Activated CD4-positive, alpha-beta memory T cell treated with anti-CD3 and anti-CD28 coated beads for 36 hours (primary cell): Measurements from ENCODE around the gene CAPZA1. TPM values are rescaled to one million over a fixed set of nuclear protein-coding genes. Genes with fewer than 3 reads are reported as not detected.
A peak's percentile ranks its signal among the peaks of the same experiment; 100 is the strongest.

Source experiments
- CTCF ChIA-PET: fragments of 350-600 bp; sonication (Branson Sonifier 250); formaldehyde crosslinking; loops from one replicate; lab custom pipeline; 2021; ENCODE audit warnings: antibody characterized with exemption, inconsistent platforms; lab: Charles Lee
- POLR2A ChIA-PET: fragments of 350-600 bp; sonication (Branson Sonifier 250); formaldehyde crosslinking; loops from one replicate; lab custom pipeline; 2021; ENCODE audit warnings: antibody characterized with exemption; lab: Charles Lee
- DNase-seq: peaks from one replicate; pipeline ENCODE4 v3.0.0-alpha.2; 2020
- H3K27ac Mint-ChIP-seq: one replicate; pipeline ENCODE4 v1.8.0; 2021; ENCODE audit warnings: mixed read lengths
- H3K27me3 Mint-ChIP-seq: one replicate; pipeline ENCODE4 v1.8.0; 2021; ENCODE audit warnings: mixed read lengths
- H3K36me3 Mint-ChIP-seq: one replicate; pipeline ENCODE4 v1.8.0; 2021; ENCODE audit warnings: mixed read lengths
- H3K4me1 Mint-ChIP-seq: one replicate; pipeline ENCODE4 v1.8.0; 2021; ENCODE audit warnings: low read depth, mixed read lengths
- H3K4me3 Mint-ChIP-seq: one replicate; pipeline ENCODE4 v1.8.0; 2021; ENCODE audit warnings: mild to moderate bottlenecking, mixed read lengths
- H3K9me3 Mint-ChIP-seq: one replicate; pipeline ENCODE4 v1.8.0; 2021; ENCODE audit warnings: mixed read lengths
- intact Hi-C: fragments of 100-400 bp; cut with micrococcal nuclease; formaldehyde crosslinking; loops from one replicate; pipeline ENCODE4 v1.15.1; 2023
- total RNA-seq, 2 experiments: library from RNA; stranded (reverse); gene quantifications; one replicate each; pipeline ENCODE4 v1.2.3, GENCODE V29; 2021

The CAPZA1 gene
- total RNA-seq, 2 experiments from 2014 or later, result 261 to 274 TPM

DNA sequence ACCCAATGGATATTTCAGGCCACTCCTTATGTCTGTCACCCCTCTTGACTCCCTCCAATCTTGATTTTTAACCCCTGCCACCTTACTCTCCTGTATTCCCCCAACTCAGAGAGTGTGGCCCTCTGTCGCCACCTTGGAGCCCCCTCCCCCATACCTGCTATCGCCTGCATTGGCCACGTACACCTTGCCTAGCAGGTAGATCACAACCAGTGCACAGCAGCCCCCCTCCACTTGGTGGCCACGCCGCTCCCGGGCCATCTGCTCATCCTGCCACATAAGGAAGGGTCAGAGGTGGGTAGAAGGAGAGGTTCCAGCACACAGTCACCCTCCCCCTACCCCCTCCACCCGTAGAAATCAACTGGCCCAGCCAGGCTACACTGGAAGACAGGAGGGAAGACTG is 92.6 kb downstream of the CAPZA1 start:
- Mint-ChIP-seq H3K4me1 (peaks cover 19% of the 10 kb centered on the region), H3K27me3 (peaks cover 10% of the 10 kb centered on the region), H3K4me3 (no peak overlapping the region), H3K9me3 (no peaks in the 10 kb centered on the region), H3K27ac (no peak overlapping the region), H3K36me3 (no peaks in the 10 kb centered on the region)
- intact Hi-C loops, result loop anchor here (10.0 kb wide), 1 partner anchor 333 kb away; no protein-coding TSS in a partner anchor
- CTCF ChIA-PET, result no interaction called here
- POLR2A ChIA-PET, result interaction anchor here (0.7 kb wide), 1 partner anchor 11 kb away, joined by 3 read pairs; no protein-coding TSS in a partner anchor
- DNase-seq, result no peak

DNA sequence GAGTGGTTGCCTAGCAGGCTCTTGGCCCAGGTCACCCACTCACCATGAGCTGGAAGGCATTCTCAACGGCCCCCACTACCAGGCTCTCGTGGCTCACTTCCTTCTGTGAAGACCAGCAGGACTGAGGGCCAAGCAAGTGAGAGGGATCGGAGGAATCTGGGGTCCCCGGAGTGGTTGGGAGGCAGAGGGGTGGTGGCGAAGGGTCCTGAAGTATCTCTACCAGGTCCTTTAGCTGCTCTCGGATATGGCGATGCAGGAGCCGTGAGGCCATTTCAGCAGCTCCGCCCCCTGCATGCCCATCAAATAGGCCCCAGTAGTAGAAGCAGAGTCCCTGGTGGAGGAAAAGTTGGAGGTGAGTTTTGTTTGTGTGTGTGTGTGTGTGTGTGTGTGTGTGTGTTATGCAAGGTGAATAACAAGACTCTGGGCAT is 93.1 kb downstream of the CAPZA1 start:
- POLR2A ChIA-PET, result interaction anchor here (0.7 kb wide), 1 partner anchor 11 kb away, joined by 3 read pairs; no protein-coding TSS in a partner anchor
- intact Hi-C loops, result loop anchor here (10.0 kb wide), 1 partner anchor 332 kb away; no protein-coding TSS in a partner anchor
- DNase-seq, result no peak
- no peak overlapping the region for H3K4me3 Mint-ChIP-seq
- H3K27me3 Mint-ChIP-seq, result peaks cover 10% of the 10 kb centered on the region
- H3K27ac Mint-ChIP-seq, result no peak overlapping the region
- H3K4me1 Mint-ChIP-seq, result peaks cover 17% of the 10 kb centered on the region
- H3K9me3 Mint-ChIP-seq, result no peaks in the 10 kb centered on the region
- CTCF ChIA-PET, result no interaction called here
- H3K36me3 Mint-ChIP-seq, result no peaks in the 10 kb centered on the region

DNA sequence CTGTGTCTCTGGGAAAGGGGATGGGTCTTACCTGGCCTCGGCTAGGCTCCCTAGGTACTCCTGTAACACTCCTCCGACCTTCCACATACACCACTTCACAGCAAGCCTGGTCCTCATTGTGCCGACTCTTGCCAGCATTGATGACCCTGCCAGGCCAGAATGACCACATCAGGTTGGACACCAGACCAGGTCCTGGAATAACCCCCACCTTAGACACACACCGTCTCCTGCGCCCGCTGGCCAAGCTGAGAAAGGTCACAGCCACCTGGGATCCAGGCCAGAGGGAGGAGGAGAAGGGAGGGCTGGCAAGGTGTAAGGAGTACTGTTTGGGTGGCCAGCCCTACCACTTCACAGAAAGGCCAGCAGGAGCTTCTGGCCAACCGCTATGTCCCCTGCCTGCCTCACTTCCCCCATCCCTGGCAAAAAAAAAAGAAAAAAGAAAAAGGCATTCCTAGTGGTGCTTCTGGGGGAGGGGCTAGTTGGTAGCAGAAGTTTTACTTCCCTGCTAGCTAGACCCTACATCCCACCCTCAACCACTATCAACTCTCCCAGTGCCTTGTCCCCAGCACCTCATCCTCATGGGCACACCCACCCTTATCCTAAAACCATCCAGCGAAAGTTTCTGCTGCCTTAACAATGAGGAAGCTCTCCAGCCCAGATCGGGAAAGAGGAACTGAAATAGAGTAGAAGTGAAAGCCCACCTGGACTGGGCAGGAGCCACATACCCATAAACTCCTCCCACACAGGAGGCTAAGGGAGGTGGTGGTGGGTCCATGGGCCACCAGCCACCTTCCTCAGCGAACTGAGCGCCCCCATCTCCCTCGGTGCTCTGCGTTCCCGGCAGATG is 94.1 kb downstream of the CAPZA1 start:
- Mint-ChIP-seq H3K27me3 (peaks cover 9% of the 10 kb centered on the region), H3K36me3 (no peaks in the 10 kb centered on the region), H3K9me3 (no peaks in the 10 kb centered on the region), H3K27ac (no peak overlapping the region), H3K4me3 (peak overlapping the region; percentile 18), H3K4me1 (peaks cover 19% of the 10 kb centered on the region)
- intact Hi-C loops, result loop anchor here (2.0 to 10.0 kb wide), 2 partner anchors 319 to 331 kb away; no protein-coding TSS in a partner anchor
- ChIA-PET CTCF (interaction anchor here (1.5 to 10.6 kb wide), 6 partner anchors 10 to 359 kb away, joined by 3 to 354 read pairs (median 34); partner anchors contain the start of gene LRIG2), POLR2A (no interaction called here)
- DNase-seq, result no peak

DNA sequence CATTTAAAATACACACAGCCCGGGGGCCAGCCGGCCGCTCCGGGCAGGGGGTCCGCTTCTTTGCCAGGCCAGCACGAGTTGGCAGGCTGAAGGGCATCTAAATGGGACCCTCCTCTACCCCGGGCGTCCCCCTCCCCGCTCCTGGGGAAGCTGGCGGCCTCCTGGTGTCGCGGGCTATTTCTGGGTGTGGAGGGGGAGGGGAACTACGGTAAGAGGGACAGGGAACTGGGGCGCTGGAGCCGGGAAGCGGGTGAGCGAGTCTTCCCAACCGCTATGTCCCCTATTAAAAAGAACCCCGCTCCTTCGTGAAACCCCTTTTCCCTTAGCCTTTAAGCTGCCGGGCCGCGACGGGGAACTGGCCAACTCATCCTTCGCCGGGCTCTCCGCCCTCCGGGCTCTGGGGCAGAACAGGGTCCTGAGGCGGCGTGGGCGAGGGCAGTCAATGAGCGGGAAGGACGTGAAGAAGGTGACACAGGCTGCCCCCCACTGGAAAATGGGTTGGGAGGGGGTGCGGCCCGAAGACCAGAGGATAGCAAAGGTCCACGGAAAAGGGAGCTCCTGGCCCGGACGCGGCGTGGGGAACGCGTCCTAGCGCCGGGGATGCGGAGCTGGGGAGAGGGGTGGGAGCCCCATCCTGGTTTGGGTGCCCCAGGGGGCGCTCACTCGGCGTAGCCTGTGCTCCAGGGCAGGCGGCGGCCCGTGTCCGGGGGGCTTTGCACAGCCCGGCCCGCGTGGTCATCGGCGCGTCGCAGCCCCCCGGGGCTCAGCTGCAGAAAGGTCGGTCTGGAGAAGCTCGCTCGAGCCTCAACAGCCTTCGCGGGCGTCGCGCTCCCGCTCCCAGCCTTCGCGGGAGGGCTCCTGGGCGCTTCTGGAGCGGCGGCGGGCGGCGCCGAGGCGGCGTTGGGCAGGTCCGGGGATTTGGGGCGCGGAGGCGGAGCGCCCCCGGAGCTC is 95.0 kb downstream of the CAPZA1 start:
- DNase-seq, result no peak
- no peaks in the 10 kb centered on the region for H3K36me3 Mint-ChIP-seq
- H3K27me3 Mint-ChIP-seq, result peaks cover 11% of the 10 kb centered on the region
- H3K27ac Mint-ChIP-seq, result no peak overlapping the region
- POLR2A ChIA-PET, result interaction anchor here (1.0 to 2.7 kb wide), 5 partner anchors 9 to 358 kb away, joined by 3 to 11 read pairs (median 6); partner anchors contain the start of genes LRIG2 and ST7L
- no peaks in the 10 kb centered on the region for H3K9me3 Mint-ChIP-seq
- CTCF ChIA-PET, result interaction anchor here (0.7 to 10.6 kb wide), 30 partner anchors 8 to 964 kb away, joined by 3 to 354 read pairs (median 6); partner anchors contain the start of genes CAPZA1, LRIG2, RHOC and ST7L
- peak overlapping the region; percentile 69 for H3K4me3 Mint-ChIP-seq
- intact Hi-C loops, result loop anchor here (1.0 to 10.0 kb wide), 5 partner anchors 9 to 676 kb away; partner anchors contain the start of gene MAGI3
- H3K4me1 Mint-ChIP-seq, result peaks cover 16% of the 10 kb centered on the region

DNA sequence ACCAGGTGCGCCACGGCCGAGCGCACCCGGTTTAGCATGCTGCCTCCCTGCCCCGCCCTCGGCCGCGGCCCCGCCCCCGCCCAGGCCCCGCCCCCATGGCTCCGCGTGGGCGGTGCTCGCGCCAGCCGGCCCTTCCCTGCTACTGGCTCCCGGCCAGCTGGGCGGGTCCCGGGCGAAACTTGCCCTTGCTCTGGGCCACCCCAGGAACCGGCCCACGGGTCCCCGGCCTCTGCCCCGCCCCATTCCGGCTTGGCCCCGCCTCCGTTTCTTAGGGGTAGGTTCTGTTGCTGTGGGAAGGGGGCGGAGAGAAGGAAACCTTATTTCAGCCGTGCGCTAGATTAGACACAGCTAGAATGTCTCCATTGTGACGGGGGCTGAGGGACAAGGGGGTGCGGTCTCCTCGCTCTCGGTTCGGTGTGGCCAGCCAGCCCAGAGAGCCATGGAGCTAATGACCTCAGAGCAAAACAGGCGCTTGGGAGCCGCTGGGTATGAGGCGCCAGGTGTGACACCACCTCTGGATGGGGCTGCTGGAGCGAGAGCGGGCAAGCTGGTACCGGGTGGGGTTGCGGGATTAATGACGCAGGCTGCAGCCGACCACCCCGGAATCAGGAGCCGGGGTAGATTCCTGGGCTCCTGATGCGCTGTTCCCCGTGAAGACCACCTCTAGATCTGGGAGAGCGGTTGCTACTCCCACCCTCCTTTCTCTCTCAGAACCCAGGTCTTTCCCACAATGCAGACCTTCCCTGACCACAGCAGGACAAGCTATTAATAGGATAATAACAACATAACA is 95.8 kb downstream of the CAPZA1 start, which contains the start of gene PPM1J:
Gene PPM1J (minus strand): TSS at position 69 of the 790 bp plus-strand sequence. CDS start 31 bp downstream, at position 38.
- DNase-seq, result peak; percentile 98
- intact Hi-C loops, result loop anchor here (1.0 to 10.0 kb wide), 9 partner anchors 10 to 675 kb away; partner anchors contain the start of genes LRIG2, MAGI3 and SLC16A1
- H3K27me3 Mint-ChIP-seq, result peaks cover 11% of the 10 kb centered on the region
- no peaks in the 10 kb centered on the region for H3K36me3 Mint-ChIP-seq
- H3K27ac Mint-ChIP-seq, result no peak within 1 kb of the TSS
- POLR2A ChIA-PET, result interaction anchor here (1.0 to 2.7 kb wide), 5 partner anchors 8 to 358 kb away, joined by 3 to 11 read pairs (median 6); partner anchors contain the start of genes LRIG2 and ST7L
- no peaks in the 10 kb centered on the region for H3K9me3 Mint-ChIP-seq
- peak within 1 kb of the TSS; percentile 78 for H3K4me3 Mint-ChIP-seq
- H3K4me1 Mint-ChIP-seq, result peaks cover 11% of the 10 kb centered on the region
- CTCF ChIA-PET, result interaction anchor here (0.7 to 10.6 kb wide), 42 partner anchors 7 to 1567 kb away, joined by 3 to 354 read pairs (median 4); partner anchors contain the start of genes CAPZA1, LRIG2, MAGI3 and MOV10

DNA sequence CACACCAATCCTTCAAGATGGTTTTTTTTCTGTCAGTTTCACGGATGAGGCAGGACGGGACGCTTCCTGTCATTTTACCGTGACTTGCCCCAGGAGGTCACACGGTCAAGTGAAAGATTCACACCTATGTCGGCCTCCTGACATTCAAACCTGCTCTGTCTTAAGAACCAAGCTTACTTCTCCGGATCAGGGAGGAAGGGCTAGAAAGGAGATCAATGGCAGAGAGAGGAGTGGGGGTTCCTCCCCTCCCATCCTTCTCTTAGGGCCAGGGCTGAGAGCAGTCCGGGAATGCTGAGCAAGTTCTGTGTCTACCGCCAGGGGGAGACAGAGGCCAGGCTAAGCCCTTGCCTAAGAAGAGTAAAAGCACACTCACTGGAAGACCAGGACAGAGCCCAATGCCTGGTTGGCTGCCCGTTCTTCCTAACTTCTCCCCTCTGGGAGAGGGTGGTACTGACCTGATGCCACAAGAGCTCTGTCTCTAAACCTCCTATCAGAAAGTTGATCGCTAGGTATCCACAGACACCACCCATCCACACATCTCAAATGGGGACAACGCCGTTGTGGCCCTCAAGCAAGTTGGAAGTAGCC is 96.6 kb downstream of the CAPZA1 start:
- intact Hi-C loops, result loop anchor here (1.0 to 10.0 kb wide), 6 partner anchors 88 to 357 kb away; partner anchors contain the start of genes LRIG2 and SLC16A1
- Mint-ChIP-seq H3K27ac (no peak overlapping the region), H3K36me3 (no peaks in the 10 kb centered on the region), H3K9me3 (no peaks in the 10 kb centered on the region), H3K4me1 (peaks cover 11% of the 10 kb centered on the region), H3K27me3 (peaks cover 11% of the 10 kb centered on the region), H3K4me3 (peak overlapping the region; percentile 78)
- DNase-seq, result peak; percentile 86
- POLR2A ChIA-PET, result interaction anchor here (1.0 to 2.7 kb wide), 5 partner anchors 12 to 357 kb away, joined by 3 to 11 read pairs (median 6); partner anchors contain the start of genes LRIG2, SLC16A1 and ST7L
- CTCF ChIA-PET, result interaction anchor here (0.7 to 10.6 kb wide), 43 partner anchors 8 to 1566 kb away, joined by 3 to 354 read pairs (median 4); partner anchors contain the start of genes CAPZA1, LRIG2, MAGI3 and MOV10

DNA sequence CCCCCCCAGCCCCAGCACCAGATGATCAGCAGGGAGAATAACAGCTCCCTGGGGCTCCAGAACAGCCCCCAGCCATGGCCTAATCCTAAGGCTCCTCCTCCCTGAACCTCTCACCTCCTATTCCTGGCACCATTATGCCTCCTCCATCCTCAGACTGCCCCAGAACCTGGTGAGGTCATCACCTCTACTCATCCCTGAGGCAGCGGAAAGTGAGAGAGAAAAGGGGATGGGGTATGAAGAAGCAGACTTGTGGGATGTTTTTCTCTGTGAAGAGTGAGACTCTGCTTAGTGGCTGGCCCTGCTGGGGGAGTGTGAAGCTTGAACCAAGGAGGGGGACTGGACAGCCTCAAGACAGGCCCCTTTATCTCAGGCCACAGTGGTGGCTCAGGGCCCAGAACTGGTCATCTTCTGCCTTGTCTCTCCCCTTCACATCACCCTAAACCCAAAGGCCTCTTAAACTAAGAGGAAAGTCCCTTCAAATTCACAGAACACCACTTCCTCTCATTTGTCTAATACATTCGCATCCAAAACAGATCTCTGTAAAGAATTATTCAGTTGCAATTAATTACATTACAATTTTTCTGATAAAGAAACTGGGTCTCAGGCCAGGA is 97.7 kb downstream of the CAPZA1 start:
- peaks cover 11% of the 10 kb centered on the region for H3K4me1 Mint-ChIP-seq
- ChIA-PET POLR2A (no interaction called here), CTCF (interaction anchor here (0.7 to 10.6 kb wide), 18 partner anchors 8 to 408 kb away, joined by 3 to 354 read pairs (median 12); partner anchors contain the start of genes LRIG2 and ST7L)
- H3K36me3 Mint-ChIP-seq, result no peaks in the 10 kb centered on the region
- intact Hi-C loops, result loop anchor here (2.0 to 10.0 kb wide), 4 partner anchors 165 to 355 kb away; partner anchors contain the start of genes LRIG2 and SLC16A1
- DNase-seq, result no peak
- H3K27me3 Mint-ChIP-seq, result peaks cover 11% of the 10 kb centered on the region
- H3K9me3 Mint-ChIP-seq, result no peaks in the 10 kb centered on the region
- no peak overlapping the region for H3K27ac Mint-ChIP-seq
- H3K4me3 Mint-ChIP-seq, result no peak overlapping the region

DNA sequence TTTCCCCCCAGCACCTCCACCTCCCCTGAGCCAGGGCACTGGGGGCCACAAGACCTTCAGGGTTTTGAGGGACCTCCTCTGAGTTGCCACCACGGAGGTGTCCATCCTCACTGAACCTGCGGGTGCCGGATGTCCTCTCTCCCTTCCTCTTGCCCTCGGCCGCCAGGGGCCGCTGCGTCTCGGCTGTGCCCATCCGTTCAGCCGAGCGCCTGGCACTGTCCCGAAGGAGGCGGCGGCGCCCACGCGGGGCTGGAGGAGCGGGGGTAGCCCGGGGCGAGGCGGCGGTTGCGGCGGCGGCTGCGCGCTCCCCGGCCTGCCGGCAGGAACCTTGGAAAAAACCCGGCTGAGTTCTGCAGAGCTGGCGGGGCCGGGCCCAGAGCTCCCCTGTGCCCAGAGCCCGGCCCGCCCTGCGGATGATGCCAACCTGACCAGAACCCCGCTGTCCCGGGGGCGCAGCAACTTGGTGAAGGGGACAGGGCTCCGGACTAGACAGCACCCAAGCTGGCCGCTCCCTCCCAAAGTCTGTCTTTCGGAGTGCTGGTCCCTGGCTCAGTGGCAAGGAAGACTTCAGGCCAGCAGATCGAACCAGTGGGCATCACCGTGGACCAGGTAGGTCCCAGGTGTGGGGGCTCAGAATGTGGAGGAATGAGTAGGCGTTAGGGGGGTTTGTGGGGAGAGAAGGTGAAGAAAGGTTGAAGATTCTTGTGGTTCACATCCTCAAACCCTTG is 99.2 kb downstream of the CAPZA1 start:
- Mint-ChIP-seq H3K27me3 (peaks cover 16% of the 10 kb centered on the region), H3K4me1 (peaks cover 21% of the 10 kb centered on the region), H3K4me3 (peak overlapping the region; percentile 14), H3K9me3 (no peaks in the 10 kb centered on the region), H3K36me3 (no peaks in the 10 kb centered on the region), H3K27ac (no peak overlapping the region)
- peak; percentile 85 for DNase-seq
- CTCF ChIA-PET, result interaction anchor here (0.5 to 10.6 kb wide), 20 partner anchors 9 to 699 kb away, joined by 3 to 354 read pairs (median 5); partner anchors contain the start of genes LRIG2 and ST7L
- intact Hi-C loops, result loop anchor here (5.0 to 10.0 kb wide), 2 partner anchors 163 to 326 kb away; no protein-coding TSS in a partner anchor
- POLR2A ChIA-PET, result no interaction called here

DNA sequence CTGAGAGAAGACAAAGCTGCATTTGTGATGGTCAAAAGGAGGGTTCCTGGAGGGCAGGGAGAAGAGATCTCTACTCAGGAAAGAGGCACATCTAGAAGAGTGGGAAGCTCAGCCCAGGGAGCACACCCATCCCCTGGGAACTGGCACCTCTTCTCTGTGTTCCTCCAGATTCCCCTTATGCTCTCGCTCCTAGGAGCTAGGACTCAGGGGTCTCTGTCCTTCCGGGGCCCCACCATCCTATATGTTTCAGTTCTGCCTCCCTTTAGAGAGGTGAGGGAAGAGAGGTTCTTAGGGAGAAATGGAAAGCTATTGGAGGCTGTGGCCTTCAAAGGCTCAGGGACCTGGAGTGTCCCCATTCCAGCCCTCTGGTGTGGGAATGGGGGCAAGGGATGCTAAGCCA is 100.1 kb downstream of the CAPZA1 start:
- H3K27me3 Mint-ChIP-seq, result peaks cover 13% of the 10 kb centered on the region

More for the DNA sequence above, 100.1 kb downstream of the CAPZA1 start:
- Mint-ChIP-seq H3K9me3 (no peaks in the 10 kb centered on the region), H3K4me3 (no peak overlapping the region), H3K4me1 (peaks cover 19% of the 10 kb centered on the region), H3K27ac (no peak overlapping the region), H3K36me3 (no peaks in the 10 kb centered on the region)
- ChIA-PET POLR2A (interaction anchor here (0.6 kb wide), 1 partner anchor 21 kb away, joined by 4 read pairs; no protein-coding TSS in a partner anchor), CTCF (interaction anchor here (0.7 to 10.6 kb wide), 15 partner anchors 9 to 352 kb away, joined by 3 to 354 read pairs (median 6); partner anchors contain the start of genes LRIG2 and SLC16A1)
- no peak for DNase-seq
- intact Hi-C loops, result loop anchor here (5.0 to 10.0 kb wide), 2 partner anchors 163 to 325 kb away; no protein-coding TSS in a partner anchor
